Suprapubic skin (tissue), 4 donors: ENCODE measurements around the gene CTNNA2. TPM values are rescaled to one million over a fixed set of nuclear protein-coding genes. Genes with fewer than 3 reads are reported as not detected.

Experiments
- DNase-seq, 2 donors: peaks; one replicate each; pipeline ENCODE4 v3.0.0-alpha.2; 2019; ENCODE audit warnings: low spot score in 2 of 2
- H3K27ac ChIP-seq: fragments of 200-600 bp; sonication (generic); one replicate; pipeline ENCODE4 v1.5.1; 2019
- H3K27me3 ChIP-seq: fragments of 200-600 bp; sonication (generic); one replicate; pipeline ENCODE4 v1.5.1; 2019
- H3K36me3 ChIP-seq: fragments of 200-600 bp; sonication (generic); one replicate; pipeline ENCODE4 v1.5.1; 2019
- H3K4me1 ChIP-seq: fragments of 200-600 bp; sonication (generic); one replicate; pipeline ENCODE4 v1.5.1; 2019
- H3K4me3 ChIP-seq: fragments of 200-600 bp; sonication (generic); one replicate; pipeline ENCODE4 v1.5.1; 2019; ENCODE audit warnings: mild to moderate bottlenecking
- H3K9me3 ChIP-seq: fragments of 200-600 bp; sonication (generic); one replicate; pipeline ENCODE4 v1.5.1; 2019
- CTCF ChIP-seq, 2 donors: fragments of 200-600 bp in 1 of 2; fragments of 450-650 bp in 1 of 2; sonication (generic) in 1 of 2; IDR thresholded peaks; one replicate each; pipeline ENCODE4 v1.5.1; 2016 to 2019; ENCODE audit warnings: antibody characterized with exemption in 2 of 2, mild to moderate bottlenecking in 1 of 2, moderate library complexity in 1 of 2
- EP300 ChIP-seq: sonication (generic); formaldehyde crosslinking; IDR thresholded peaks from one replicate; pipeline ENCODE4 v1.6.1; 2017; ENCODE audit warnings: antibody characterized with exemption
- POLR2A ChIP-seq, 2 donors: fragments of 450-650 bp; IDR thresholded peaks; one replicate each; pipeline ENCODE4 v1.6.1; 2017; ENCODE audit warnings: antibody characterized with exemption in 2 of 2, mild to moderate bottlenecking in 2 of 2, moderate library complexity in 2 of 2
- POLR2AphosphoS5 ChIP-seq, 3 donors: sonication (generic); formaldehyde crosslinking; IDR thresholded peaks; one replicate each; pipeline ENCODE4 v1.6.1; 2017; ENCODE audit warnings: antibody characterized with exemption in 3 of 3
- WGBS: methylation state at CpG from one replicate; pipeline ENCODE4 v1.1.5; 2018; 5-methylcytosine and 5-hydroxymethylcytosine counted together
- total RNA-seq, 4 donors: library from RNA; depleted of rRNA; stranded (reverse); fragments of >200 nt; gene quantifications; one replicate each; pipeline ENCODE4 v1.1.0, GENCODE V29; 2016

CTNNA2 gene
- total RNA-seq, 4 donors from 2014 or later = 0.15 to 0.21 TPM; not detected in 2

- H3K4me3 ChIP-seq = no peak overlapping the region
- H3K9me3 ChIP-seq = no peaks in the 10 kb centered on the region
- H3K27ac ChIP-seq = no peak overlapping the region
- H3K36me3 ChIP-seq = no peaks in the 10 kb centered on the region
- TF ChIP-seq POLR2A (IDR thresholded peaks at IDR 0.05) = no peak
- no peak for TF ChIP-seq CTCF (IDR thresholded peaks at IDR 0.05)
- TF ChIP-seq POLR2AphosphoS5 (IDR thresholded peaks at IDR 0.05) = no peak
- TF ChIP-seq EP300 = no peak
- WGBS = 58% methylated on average over 3 of the region's 3 CpGs
- no peaks in the 10 kb centered on the region for H3K27me3 ChIP-seq
- H3K4me1 ChIP-seq = no peaks in the 10 kb centered on the region
- DNase-seq = no peak
Measured at GRCh38 chr2:79700651-79701050, 187.8 kb downstream of the CTNNA2 start.

- DNase-seq = no peak
- no peak overlapping the region for H3K27ac ChIP-seq
- no peak overlapping the region for H3K4me3 ChIP-seq
- H3K9me3 ChIP-seq = no peaks in the 10 kb centered on the region
- no peak for TF ChIP-seq EP300
- TF ChIP-seq POLR2A (IDR thresholded peaks at IDR 0.05) = no peak
- no peak for TF ChIP-seq POLR2AphosphoS5 (IDR thresholded peaks at IDR 0.05)
- no peak for TF ChIP-seq CTCF (IDR thresholded peaks at IDR 0.05)
- H3K36me3 ChIP-seq = no peaks in the 10 kb centered on the region
- no peaks in the 10 kb centered on the region for H3K4me1 ChIP-seq
- no peaks in the 10 kb centered on the region for H3K27me3 ChIP-seq
- 25% methylated on average over 1 of the region's 1 CpG for WGBS
Measured at GRCh38 chr2:79702905-79703304, 190.1 kb downstream of the CTNNA2 start.

GRCh38 chr2:79711098-79711497 lies 198.2 kb downstream of the CTNNA2 start:
- no peaks in the 10 kb centered on the region for H3K36me3 ChIP-seq
- no peak overlapping the region for H3K4me3 ChIP-seq
- no peaks in the 10 kb centered on the region for H3K4me1 ChIP-seq
- TF ChIP-seq CTCF (IDR thresholded peaks at IDR 0.05) (no peak), EP300 (no peak), POLR2A (IDR thresholded peaks at IDR 0.05) (no peak), POLR2AphosphoS5 (IDR thresholded peaks at IDR 0.05) (no peak)
- no peaks in the 10 kb centered on the region for H3K9me3 ChIP-seq
- no peaks in the 10 kb centered on the region for H3K27me3 ChIP-seq
- H3K27ac ChIP-seq = no peak overlapping the region
- DNase-seq = no peak

- H3K4me3 ChIP-seq = no peak overlapping the region
- H3K36me3 ChIP-seq = no peaks in the 10 kb centered on the region
- no peak for TF ChIP-seq POLR2AphosphoS5 (IDR thresholded peaks at IDR 0.05)
- no peak for TF ChIP-seq EP300
- TF ChIP-seq POLR2A (IDR thresholded peaks at IDR 0.05) = no peak
- no peak for TF ChIP-seq CTCF (IDR thresholded peaks at IDR 0.05)
- H3K27me3 ChIP-seq = no peaks in the 10 kb centered on the region
- WGBS = 72% methylated on average over 4 of the region's 4 CpGs
- H3K9me3 ChIP-seq = no peaks in the 10 kb centered on the region
- H3K27ac ChIP-seq = no peak overlapping the region
- no peak for DNase-seq
- H3K4me1 ChIP-seq = no peaks in the 10 kb centered on the region
Measured at GRCh38 chr2:79713131-79713785, 200.4 kb downstream of the CTNNA2 start.

- Histone ChIP-seq H3K27ac (no peak overlapping the region), H3K4me3 (no peak overlapping the region), H3K27me3 (no peaks in the 10 kb centered on the region), H3K9me3 (no peaks in the 10 kb centered on the region), H3K4me1 (no peaks in the 10 kb centered on the region), H3K36me3 (no peaks in the 10 kb centered on the region)
- DNase-seq = no peak
- 72% methylated on average over 1 of the region's 1 CpG for WGBS
- TF ChIP-seq POLR2AphosphoS5 (IDR thresholded peaks at IDR 0.05) (no peak), EP300 (no peak), POLR2A (IDR thresholded peaks at IDR 0.05) (no peak), CTCF (IDR thresholded peaks at IDR 0.05) (no peak)
Measured at GRCh38 chr2:79714283-79714682, 201.4 kb downstream of the CTNNA2 start.
